Tibial artery (tissue), 4 donors: ENCODE data around the gene ABCC5.
"Not testable (repeated sequence)": the region's sequence is repeated elsewhere in the genome, so short reads cannot be mapped to it uniquely, and the experiment has no call there.

Experiments used
- DNase-seq, 2 donors: peaks; one replicate each; pipeline ENCODE4 v3.0.0-alpha.2; 2019
- H3K27ac ChIP-seq, 2 donors: fragments of 200-600 bp; sonication (generic) in 1 of 2; 1 replicate in 1 of 2; 2 replicates in 1 of 2; pipeline ENCODE4 v1.5.1; 2018 to 2019; ENCODE audit warnings: mild to moderate bottlenecking in 1 of 2
- H3K27me3 ChIP-seq, 2 donors: fragments of 200-600 bp; sonication (generic) in 1 of 2; one replicate each; pipeline versions ENCODE4 v1.5.1 to v1.6.0; 2016 to 2019
- H3K36me3 ChIP-seq, 3 donors: fragments of 200-600 bp; sonication (generic) in 2 of 3; one replicate each; pipeline ENCODE4 v1.5.1; 2016 to 2019; ENCODE audit warnings: mild to moderate bottlenecking in 2 of 3
- H3K4me1 ChIP-seq, 4 donors: fragments of 200-600 bp; sonication (generic) in 2 of 4; 1 replicate in 3 of 4; 2 replicates in 1 of 4; pipeline ENCODE4 v1.5.1; 2016 to 2019
- H3K4me3 ChIP-seq, 2 donors: fragments of 200-600 bp; sonication (generic) in 1 of 2; 1 replicate in 1 of 2; 2 replicates in 1 of 2; pipeline ENCODE4 v1.5.1; 2018 to 2019; ENCODE audit warnings: mild to moderate bottlenecking in 2 of 2
- H3K9me3 ChIP-seq, 3 donors: fragments of 200-600 bp; sonication (generic) in 1 of 3; one replicate each; pipeline ENCODE4 v1.5.1; 2016 to 2019
- intact Hi-C: fragments of 100-400 bp; cut with DNase I; formaldehyde crosslinking; loops from one replicate; pipeline ENCODE4 v1.15.0; 2023; ENCODE audit warnings: low total_unique reads
- TF ChIP-seq, protein P1 (sequence below), 2 experiments: fragments of 200-600 bp in 1 of 2; fragments of 450-650 bp in 1 of 2; IDR thresholded peaks; one replicate each; pipeline ENCODE4 v1.5.1; 2017 to 2019; ENCODE audit warnings: antibody characterized with exemption in 2 of 2, mild to moderate bottlenecking in 1 of 2, moderate library complexity in 1 of 2

The ABCC5 gene

DNA sequence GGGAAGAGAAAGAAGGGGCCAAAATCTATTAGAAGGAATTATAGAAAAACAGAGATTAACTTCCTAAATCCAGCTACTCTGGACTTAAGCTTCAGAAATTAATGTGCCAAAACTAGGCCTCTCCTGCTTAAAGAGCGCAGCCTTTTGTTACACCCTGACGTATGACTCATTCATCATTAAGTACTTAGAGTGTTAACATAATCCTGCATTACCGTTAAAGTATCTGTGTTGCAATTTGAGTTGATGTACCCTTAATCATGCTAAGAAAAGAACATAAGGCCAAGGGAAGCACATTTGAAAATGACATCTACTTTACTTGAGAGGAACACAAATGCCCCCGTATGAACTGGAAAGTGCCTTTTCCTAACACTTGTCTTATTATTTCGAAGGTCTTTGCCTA lies 21.7 kb upstream of the ABCC5 start:
- no peak overlapping the region for H3K4me3 ChIP-seq
- no peaks in the 10 kb centered on the region for H3K36me3 ChIP-seq
- H3K4me1 ChIP-seq = no peaks in the 10 kb centered on the region
- H3K9me3 ChIP-seq = no peaks in the 10 kb centered on the region
- intact Hi-C loops = no loop called here
- no peak overlapping the region for H3K27ac ChIP-seq
- no peak for DNase-seq
- H3K27me3 ChIP-seq = no peaks in the 10 kb centered on the region
- TF ChIP-seq, protein P1, sequence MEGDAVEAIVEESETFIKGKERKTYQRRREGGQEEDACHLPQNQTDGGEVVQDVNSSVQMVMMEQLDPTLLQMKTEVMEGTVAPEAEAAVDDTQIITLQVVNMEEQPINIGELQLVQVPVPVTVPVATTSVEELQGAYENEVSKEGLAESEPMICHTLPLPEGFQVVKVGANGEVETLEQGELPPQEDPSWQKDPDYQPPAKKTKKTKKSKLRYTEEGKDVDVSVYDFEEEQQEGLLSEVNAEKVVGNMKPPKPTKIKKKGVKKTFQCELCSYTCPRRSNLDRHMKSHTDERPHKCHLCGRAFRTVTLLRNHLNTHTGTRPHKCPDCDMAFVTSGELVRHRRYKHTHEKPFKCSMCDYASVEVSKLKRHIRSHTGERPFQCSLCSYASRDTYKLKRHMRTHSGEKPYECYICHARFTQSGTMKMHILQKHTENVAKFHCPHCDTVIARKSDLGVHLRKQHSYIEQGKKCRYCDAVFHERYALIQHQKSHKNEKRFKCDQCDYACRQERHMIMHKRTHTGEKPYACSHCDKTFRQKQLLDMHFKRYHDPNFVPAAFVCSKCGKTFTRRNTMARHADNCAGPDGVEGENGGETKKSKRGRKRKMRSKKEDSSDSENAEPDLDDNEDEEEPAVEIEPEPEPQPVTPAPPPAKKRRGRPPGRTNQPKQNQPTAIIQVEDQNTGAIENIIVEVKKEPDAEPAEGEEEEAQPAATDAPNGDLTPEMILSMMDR (IDR thresholded peaks at IDR 0.05) = no peak

DNA sequence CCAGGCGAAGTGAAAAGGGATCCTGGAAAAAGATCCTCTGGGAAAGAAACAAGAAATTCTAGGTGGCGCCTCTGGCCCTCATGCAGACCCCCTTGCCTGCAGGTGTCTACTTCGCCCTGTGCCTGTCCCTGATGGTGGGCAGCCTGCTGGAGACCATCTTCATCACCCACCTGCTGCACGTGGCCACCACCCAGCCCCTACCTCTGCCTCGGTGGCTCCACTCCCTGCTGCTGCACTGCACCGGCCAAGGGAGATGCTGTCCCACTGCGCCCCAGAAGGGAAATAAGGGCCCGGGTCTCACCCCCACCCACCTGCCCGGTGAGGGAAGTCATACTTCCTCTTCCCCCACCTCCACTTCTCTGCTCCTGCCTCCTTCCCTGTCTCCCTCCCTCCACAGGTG lies 20.6 kb upstream of the ABCC5 start:
- H3K27ac ChIP-seq, H3K27me3 ChIP-seq, H3K4me1 ChIP-seq, H3K4me3 ChIP-seq, DNase-seq, intact Hi-C loops, H3K9me3 ChIP-seq, H3K36me3 ChIP-seq: not testable (repeated sequence)

GRCh38 chr3:184037816-184038215 lies 20.1 kb upstream of the ABCC5 start:
- Histone ChIP-seq H3K4me3 (no peak overlapping the region), H3K27ac (no peak overlapping the region), H3K36me3 (no peaks in the 10 kb centered on the region), H3K27me3 (no peaks in the 10 kb centered on the region), H3K9me3 (no peaks in the 10 kb centered on the region), H3K4me1 (no peaks in the 10 kb centered on the region)
- intact Hi-C loops = no loop called here
- TF ChIP-seq, protein P1 (IDR thresholded peaks at IDR 0.05) = no peak
- DNase-seq = no peak

DNA sequence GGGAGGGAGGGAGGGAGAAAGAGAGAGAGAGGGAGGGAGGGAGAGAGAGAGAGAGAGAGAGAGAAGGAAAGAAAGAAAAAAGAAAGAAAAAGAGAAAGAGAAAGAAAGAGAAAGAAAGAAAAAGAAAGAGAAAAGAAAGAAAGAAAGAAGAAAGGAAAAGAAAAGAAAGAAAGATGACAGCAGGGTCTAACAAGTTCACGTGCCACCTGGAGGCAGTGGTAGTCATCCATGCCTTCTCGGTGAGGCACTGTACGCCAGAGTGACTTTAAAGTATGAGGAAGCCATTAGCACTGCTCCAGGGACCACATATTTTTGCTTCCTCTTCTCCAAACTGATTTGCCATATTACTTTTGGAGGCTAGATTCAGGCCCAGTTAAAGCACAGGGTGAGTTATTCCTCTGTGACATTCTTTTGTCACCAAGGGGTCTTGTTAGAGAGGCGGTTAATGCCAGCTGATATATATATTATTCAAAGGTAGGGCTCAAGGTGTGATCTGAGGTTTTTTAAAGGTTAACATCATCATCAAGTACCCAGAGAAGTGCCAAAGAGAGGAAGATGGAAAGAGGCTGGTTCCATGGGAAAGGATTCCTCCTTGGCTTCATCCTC lies 13.6 kb upstream of the ABCC5 start, which contains the start of gene HTR3D:
TSS of gene HTR3D (plus strand) at position 556 of the 606 bp plus-strand sequence. CDS start at position 556, 0 bp downstream.
- Histone ChIP-seq H3K27me3 (no peaks in the 10 kb centered on the region), H3K27ac (no peak within 1 kb of the TSS), H3K4me3 (no peak within 1 kb of the TSS), H3K4me1 (no peaks in the 10 kb centered on the region), H3K36me3 (no peaks in the 10 kb centered on the region), H3K9me3 (no peaks in the 10 kb centered on the region)
- no peak for DNase-seq
- intact Hi-C loops = no loop called here
- TF ChIP-seq, protein P1 (IDR thresholded peaks at IDR 0.05) = no peak

DNA sequence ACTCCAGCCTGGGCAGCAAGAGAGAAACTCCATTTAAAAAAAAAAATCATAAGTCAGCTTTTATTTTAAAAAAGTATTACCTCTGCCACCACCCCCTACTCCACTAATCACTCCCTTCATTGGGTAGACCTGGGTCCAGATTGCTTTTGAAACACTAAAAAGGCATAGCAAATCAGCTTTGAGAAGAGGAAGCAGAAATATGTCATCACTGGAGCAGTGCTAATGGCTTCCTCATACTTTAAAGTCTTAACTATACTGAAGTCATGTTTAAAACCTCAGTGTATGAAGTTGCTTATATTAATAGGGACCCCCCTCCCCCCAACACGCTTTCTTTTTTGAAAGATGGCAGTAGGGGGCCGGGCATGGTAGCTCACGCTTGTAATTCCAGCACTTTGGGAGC lies 12.9 kb upstream of the ABCC5 start:
- Histone ChIP-seq H3K9me3 (no peaks in the 10 kb centered on the region), H3K4me3 (no peak overlapping the region), H3K4me1 (no peaks in the 10 kb centered on the region), H3K36me3 (no peaks in the 10 kb centered on the region), H3K27ac (no peak overlapping the region), H3K27me3 (no peaks in the 10 kb centered on the region)
- no peak for DNase-seq
- intact Hi-C loops = no loop called here
- TF ChIP-seq, protein P1 (IDR thresholded peaks at IDR 0.05) = no peak

- H3K27ac ChIP-seq = no peak overlapping the region
- no peaks in the 10 kb centered on the region for H3K4me1 ChIP-seq
- H3K4me3 ChIP-seq = no peak overlapping the region
- TF ChIP-seq, protein P1 (IDR thresholded peaks at IDR 0.05) = no peak
- no peaks in the 10 kb centered on the region for H3K36me3 ChIP-seq
- H3K27me3 ChIP-seq = no peaks in the 10 kb centered on the region
- no peak for DNase-seq
- H3K9me3 ChIP-seq = no peaks in the 10 kb centered on the region
- intact Hi-C loops = no loop called here
Observed at GRCh38 chr3:184029443-184029842, 11.8 kb upstream of the ABCC5 start.

- H3K27me3 ChIP-seq, H3K4me3 ChIP-seq, H3K36me3 ChIP-seq, intact Hi-C loops, H3K9me3 ChIP-seq, DNase-seq, H3K27ac ChIP-seq, H3K4me1 ChIP-seq: not testable (repeated sequence)
Observed at GRCh38 chr3:184028275-184028890, 10.7 kb upstream of the ABCC5 start.

GRCh38 chr3:184025256-184025655 lies 7.6 kb upstream of the ABCC5 start:
- DNase-seq, H3K9me3 ChIP-seq, H3K36me3 ChIP-seq, H3K4me1 ChIP-seq, H3K4me3 ChIP-seq, intact Hi-C loops, H3K27me3 ChIP-seq, H3K27ac ChIP-seq: not testable (repeated sequence)
